Measurements from ENCODE around the gene IL18BP.

Gene IL18BP

GRCh38 chr11:71992136-71992730, 6.5 kb upstream of the IL18BP start:
- in situ Hi-C loops (cut with MboI; ENCODE audit: low sequenced_read_pairs, unreplicated experiment): no loop called here
- no peak for TF ChIP-seq CTCF (IDR thresholded peaks at IDR 0.05; ENCODE audit: borderline replicate concordance, control extremely low read depth, extremely low read depth, insufficient read depth, missing control alignments)
- no peak for DNase-seq (ENCODE audit: low spot score)

DNA sequence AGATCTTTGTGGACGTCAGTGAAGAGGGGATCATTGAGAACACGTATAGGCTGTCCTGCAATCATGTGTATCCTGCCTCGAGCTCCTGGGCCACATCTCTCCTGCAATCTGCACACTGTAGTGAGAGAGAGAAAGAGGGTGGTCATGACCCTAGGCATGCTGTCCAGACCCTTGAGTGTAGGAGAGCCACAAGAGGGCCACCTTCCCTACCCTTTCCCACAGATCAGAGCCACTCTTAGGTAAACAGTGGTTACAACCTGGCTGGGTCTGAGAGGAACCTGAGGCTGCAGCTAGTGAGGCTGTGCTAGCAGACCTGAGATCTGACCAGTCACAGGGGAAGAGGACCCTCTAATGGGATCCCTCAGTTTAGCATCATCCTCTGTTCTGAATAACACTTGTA, 3.9 kb upstream of the IL18BP start:
- in situ Hi-C loops (cut with MboI; ENCODE audit: low sequenced_read_pairs, unreplicated experiment): no loop called here
- DNase-seq (ENCODE audit: low spot score): no peak
- TF ChIP-seq CTCF (IDR thresholded peaks at IDR 0.05; ENCODE audit: borderline replicate concordance, control extremely low read depth, extremely low read depth, insufficient read depth, missing control alignments): no peak

GRCh38 chr11:71995726-71996291, 2.9 kb upstream of the IL18BP start:
- in situ Hi-C loops (cut with MboI; ENCODE audit: low sequenced_read_pairs, unreplicated experiment): no loop called here
- no peak for DNase-seq (ENCODE audit: low spot score)
- TF ChIP-seq CTCF (IDR thresholded peaks at IDR 0.05; ENCODE audit: borderline replicate concordance, control extremely low read depth, extremely low read depth, insufficient read depth, missing control alignments): no peak

GRCh38 chr11:71996517-71996916, 2.2 kb upstream of the IL18BP start:
- no peak for DNase-seq (ENCODE audit: low spot score)
- in situ Hi-C loops (cut with MboI; ENCODE audit: low sequenced_read_pairs, unreplicated experiment): no loop called here
- no peak for TF ChIP-seq CTCF (IDR thresholded peaks at IDR 0.05; ENCODE audit: borderline replicate concordance, control extremely low read depth, extremely low read depth, insufficient read depth, missing control alignments)

GRCh38 chr11:71996946-71997345, 1.8 kb upstream of the IL18BP start:
- no peak for TF ChIP-seq CTCF (IDR thresholded peaks at IDR 0.05; ENCODE audit: borderline replicate concordance, control extremely low read depth, extremely low read depth, insufficient read depth, missing control alignments)
- no peak for DNase-seq (ENCODE audit: low spot score)
- in situ Hi-C loops (cut with MboI; ENCODE audit: low sequenced_read_pairs, unreplicated experiment): no loop called here

DNA sequence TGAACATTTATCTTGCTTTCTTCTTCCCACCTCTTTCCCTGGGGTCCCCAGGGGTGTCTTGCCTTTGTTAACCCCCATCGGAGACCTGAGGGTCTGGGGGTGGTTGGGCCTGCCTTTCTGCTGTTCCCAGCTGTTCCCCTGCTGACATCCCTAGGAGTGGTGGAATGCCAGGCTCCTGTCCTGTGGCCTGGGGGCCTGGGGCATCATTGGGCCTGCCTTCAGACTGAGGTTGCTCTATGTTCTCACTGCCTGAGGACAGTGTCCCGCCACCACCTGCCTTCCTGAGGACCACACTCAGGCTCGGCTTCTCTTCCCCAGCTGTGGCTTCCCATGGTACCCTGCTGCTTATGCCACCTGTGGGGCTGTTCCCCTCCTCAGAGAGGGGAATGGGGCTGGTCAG, 1.1 kb upstream of the IL18BP start:
- TF ChIP-seq CTCF (IDR thresholded peaks at IDR 0.05; ENCODE audit: borderline replicate concordance, control extremely low read depth, extremely low read depth, insufficient read depth, missing control alignments): no peak
- no peak for DNase-seq (ENCODE audit: low spot score)
- in situ Hi-C loops (cut with MboI; ENCODE audit: low sequenced_read_pairs, unreplicated experiment): no loop called here

Measured in GM13976 (cell line).